Activated CD8-positive, alpha-beta T cell treated with anti-CD3 and anti-CD28 coated beads for 36 hours (primary cell): ENCODE results near the gene SLC17A2. TPM values are rescaled to one million over a fixed set of nuclear protein-coding genes. Genes with fewer than 3 reads are reported as not detected.

ENCODE experiments used
- ATAC-seq: fragments of 200-7000 bp; cut with Tn5 transposase; one replicate; pipeline ENCODE4 v1.10.0; 2021; ENCODE audit warnings: mild to moderate bottlenecking, moderate library complexity
- CTCF ChIA-PET: fragments of 350-600 bp; sonication (Branson Sonifier 250); formaldehyde crosslinking; loops from one replicate; lab custom pipeline; 2021; ENCODE audit warnings: antibody characterized with exemption; lab: Charles Lee
- POLR2A ChIA-PET: fragments of 350-600 bp; sonication (Branson Sonifier 250); formaldehyde crosslinking; loops from one replicate; lab custom pipeline; 2021; ENCODE audit warnings: antibody characterized with exemption; lab: Charles Lee
- DNase-seq: peaks from one replicate; pipeline ENCODE4 v3.0.0-alpha.2; 2020
- H3K27ac Mint-ChIP-seq: one replicate; pipeline ENCODE4 v1.8.0; 2021; ENCODE audit warnings: mild to moderate bottlenecking, mixed read lengths
- H3K27me3 Mint-ChIP-seq: one replicate; pipeline ENCODE4 v1.8.0; 2021; ENCODE audit warnings: mixed read lengths
- H3K36me3 Mint-ChIP-seq: one replicate; pipeline ENCODE4 v1.8.0; 2021; ENCODE audit warnings: low read depth, mixed read lengths
- H3K4me1 Mint-ChIP-seq: one replicate; pipeline ENCODE4 v1.8.0; 2021; ENCODE audit warnings: low read depth, mixed read lengths
- H3K4me3 Mint-ChIP-seq: one replicate; pipeline ENCODE4 v1.8.0; 2021; ENCODE audit warnings: mild to moderate bottlenecking, moderate library complexity, mixed read lengths
- H3K9me3 Mint-ChIP-seq: one replicate; pipeline ENCODE4 v1.8.0; 2021; ENCODE audit warnings: mixed read lengths
- CTCF ChIP-seq: fragments of 200-600 bp; IDR thresholded peaks from one replicate; pipeline ENCODE4 v1.8.0; 2022; ENCODE audit warnings: antibody characterized with exemption, mild to moderate bottlenecking
- intact Hi-C: fragments of 100-400 bp; cut with micrococcal nuclease; formaldehyde crosslinking; loops from one replicate; pipeline ENCODE4 v1.10.0; 2022
- total RNA-seq, 2 experiments: library from RNA; stranded (reverse); gene quantifications; one replicate each; pipeline ENCODE4 v1.2.3, GENCODE V29; 2021

The SLC17A2 gene
- total RNA-seq, 2 experiments from 2014 or later: not detected

GRCh38 chr6:25959890-25960536 is 29.5 kb upstream of the SLC17A2 start:
- Mint-ChIP-seq H3K27me3 (no peaks in the 10 kb centered on the region), H3K36me3 (peaks cover 28% of the 10 kb centered on the region), H3K27ac (peak overlapping the region; percentile 94), H3K4me3 (no peak overlapping the region), H3K4me1 (peaks cover 54% of the 10 kb centered on the region), H3K9me3 (peaks cover 20% of the 10 kb centered on the region)
- CTCF ChIA-PET: interaction anchor here (0.8 to 1.5 kb wide), 4 partner anchors 32 to 240 kb away, joined by 3 to 7 read pairs (median 4); no protein-coding TSS in a partner anchor
- no peak for DNase-seq
- ATAC-seq: no peak
- TF ChIP-seq CTCF: no peak
- intact Hi-C loops: no loop called here
- POLR2A ChIA-PET: interaction anchor here (0.5 to 3.3 kb wide), 6 partner anchors 8 to 61 kb away, joined by 3 to 12 read pairs (median 4); a partner anchor contains a TSS

GRCh38 chr6:25958700-25959162 is 28.2 kb upstream of the SLC17A2 start:
- POLR2A ChIA-PET: interaction anchor here (0.6 to 2.5 kb wide), 6 partner anchors 9 to 216 kb away, joined by 3 to 12 read pairs (median 4); no protein-coding TSS in a partner anchor
- intact Hi-C loops: no loop called here
- Mint-ChIP-seq H3K27me3 (no peaks in the 10 kb centered on the region), H3K36me3 (peaks cover 19% of the 10 kb centered on the region), H3K4me3 (no peak overlapping the region), H3K27ac (peak overlapping the region; percentile 78), H3K4me1 (peaks cover 46% of the 10 kb centered on the region), H3K9me3 (peaks cover 20% of the 10 kb centered on the region)
- TF ChIP-seq CTCF: no peak
- ATAC-seq (no peak), DNase-seq (no peak)
- CTCF ChIA-PET: interaction anchor here (0.7 to 1.5 kb wide), 5 partner anchors 34 to 239 kb away, joined by 3 to 10 read pairs (median 4); a partner anchor contains a TSS

GRCh38 chr6:25956226-25956625 is 25.7 kb upstream of the SLC17A2 start:
- no peak for TF ChIP-seq CTCF
- ATAC-seq: no peak
- CTCF ChIA-PET: interaction anchor here (1.0 kb wide), 1 partner anchor 13 kb away, joined by 3 read pairs; no protein-coding TSS in a partner anchor
- DNase-seq: no peak
- intact Hi-C loops: no loop called here
- POLR2A ChIA-PET: no interaction called here
- Mint-ChIP-seq H3K27me3 (no peaks in the 10 kb centered on the region), H3K27ac (no peak overlapping the region), H3K36me3 (peaks cover 14% of the 10 kb centered on the region), H3K4me1 (peaks cover 32% of the 10 kb centered on the region), H3K9me3 (peaks cover 20% of the 10 kb centered on the region), H3K4me3 (no peak overlapping the region)

GRCh38 chr6:25954756-25955155 is 24.3 kb upstream of the SLC17A2 start:
- ChIA-PET CTCF (no interaction called here), POLR2A (no interaction called here)
- intact Hi-C loops: no loop called here
- Mint-ChIP-seq H3K4me1 (peaks cover 17% of the 10 kb centered on the region), H3K27me3 (no peaks in the 10 kb centered on the region), H3K9me3 (peaks cover 9% of the 10 kb centered on the region), H3K27ac (no peak overlapping the region), H3K4me3 (no peak overlapping the region), H3K36me3 (peaks cover 7% of the 10 kb centered on the region)
- DNase-seq (no peak), ATAC-seq (no peak)
- no peak for TF ChIP-seq CTCF

GRCh38 chr6:25953733-25954132 is 23.2 kb upstream of the SLC17A2 start:
- no peak overlapping the region for H3K4me3 Mint-ChIP-seq
- POLR2A ChIA-PET: no interaction called here
- TF ChIP-seq CTCF: no peak
- peaks cover 2% of the 10 kb centered on the region for H3K27me3 Mint-ChIP-seq
- no peak overlapping the region for H3K27ac Mint-ChIP-seq
- no peaks in the 10 kb centered on the region for H3K36me3 Mint-ChIP-seq
- H3K9me3 Mint-ChIP-seq: peaks cover 5% of the 10 kb centered on the region
- ATAC-seq: no peak
- CTCF ChIA-PET: interaction anchor here (1.6 kb wide), 1 partner anchor 49 kb away, joined by 5 read pairs; no protein-coding TSS in a partner anchor
- intact Hi-C loops: no loop called here
- H3K4me1 Mint-ChIP-seq: peaks cover 7% of the 10 kb centered on the region
- DNase-seq: no peak
